Measurements from ENCODE around the gene CALR. TPM values are rescaled to one million over a fixed set of nuclear protein-coding genes. Genes with fewer than 3 reads are reported as not detected.
"Not testable (repeated sequence)": the region's sequence is repeated elsewhere in the genome, so short reads cannot be mapped to it uniquely, and the experiment has no call there.

CALR gene
- total RNA-seq, 1 experiment from 2014 or later, result 1,131 TPM

DNA sequence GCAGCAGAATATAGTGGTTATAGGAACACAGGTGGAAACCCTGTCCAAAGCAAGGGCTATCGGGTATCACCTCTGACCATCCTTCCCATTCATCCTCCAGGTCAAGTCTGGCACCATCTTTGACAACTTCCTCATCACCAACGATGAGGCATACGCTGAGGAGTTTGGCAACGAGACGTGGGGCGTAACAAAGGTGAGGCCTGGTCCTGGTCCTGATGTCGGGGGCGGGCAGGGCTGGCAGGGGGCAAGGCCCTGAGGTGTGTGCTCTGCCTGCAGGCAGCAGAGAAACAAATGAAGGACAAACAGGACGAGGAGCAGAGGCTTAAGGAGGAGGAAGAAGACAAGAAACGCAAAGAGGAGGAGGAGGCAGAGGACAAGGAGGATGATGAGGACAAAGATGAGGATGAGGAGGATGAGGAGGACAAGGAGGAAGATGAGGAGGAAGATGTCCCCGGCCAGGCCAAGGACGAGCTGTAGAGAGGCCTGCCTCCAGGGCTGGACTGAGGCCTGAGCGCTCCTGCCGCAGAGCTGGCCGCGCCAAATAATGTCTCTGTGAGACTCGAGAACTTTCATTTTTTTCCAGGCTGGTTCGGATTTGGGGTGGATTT lies 5.1 kb downstream of the CALR start:
- peak; percentile 30 for DNase-seq
- no peaks in the 10 kb centered on the region for H3K27me3 ChIP-seq (ENCODE audit: control insufficient read depth, insufficient read depth, low read length)
- H3K4me3 ChIP-seq (ENCODE audit: insufficient read depth, low read depth, low read length), result no peak overlapping the region
- H3K36me3 ChIP-seq (replicated peaks; ENCODE audit: control insufficient read depth, insufficient read depth, low read length), result peaks cover 46% of the 10 kb centered on the region

DNA sequence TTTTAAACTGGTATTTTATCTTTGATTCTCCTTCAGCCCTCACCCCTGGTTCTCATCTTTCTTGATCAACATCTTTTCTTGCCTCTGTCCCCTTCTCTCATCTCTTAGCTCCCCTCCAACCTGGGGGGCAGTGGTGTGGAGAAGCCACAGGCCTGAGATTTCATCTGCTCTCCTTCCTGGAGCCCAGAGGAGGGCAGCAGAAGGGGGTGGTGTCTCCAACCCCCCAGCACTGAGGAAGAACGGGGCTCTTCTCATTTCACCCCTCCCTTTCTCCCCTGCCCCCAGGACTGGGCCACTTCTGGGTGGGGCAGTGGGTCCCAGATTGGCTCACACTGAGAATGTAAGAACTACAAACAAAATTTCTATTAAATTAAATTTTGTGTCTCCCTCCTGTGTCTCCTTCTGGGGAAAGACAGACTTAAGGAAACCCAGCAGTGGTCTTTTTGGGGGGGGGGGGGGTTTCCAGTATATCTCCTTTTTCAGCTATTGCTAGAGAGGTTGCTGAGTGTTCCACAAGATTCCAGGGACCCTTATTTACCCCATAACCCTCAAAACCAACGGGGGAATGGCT lies 5.8 kb downstream of the CALR start:
- Histone ChIP-seq H3K36me3 (replicated peaks; ENCODE audit: control insufficient read depth, insufficient read depth, low read length) (peaks cover 51% of the 10 kb centered on the region), H3K4me3 (ENCODE audit: insufficient read depth, low read depth, low read length) (no peak overlapping the region), H3K27me3 (ENCODE audit: control insufficient read depth, insufficient read depth, low read length) (no peaks in the 10 kb centered on the region)
- peak; percentile 24 for DNase-seq

DNA sequence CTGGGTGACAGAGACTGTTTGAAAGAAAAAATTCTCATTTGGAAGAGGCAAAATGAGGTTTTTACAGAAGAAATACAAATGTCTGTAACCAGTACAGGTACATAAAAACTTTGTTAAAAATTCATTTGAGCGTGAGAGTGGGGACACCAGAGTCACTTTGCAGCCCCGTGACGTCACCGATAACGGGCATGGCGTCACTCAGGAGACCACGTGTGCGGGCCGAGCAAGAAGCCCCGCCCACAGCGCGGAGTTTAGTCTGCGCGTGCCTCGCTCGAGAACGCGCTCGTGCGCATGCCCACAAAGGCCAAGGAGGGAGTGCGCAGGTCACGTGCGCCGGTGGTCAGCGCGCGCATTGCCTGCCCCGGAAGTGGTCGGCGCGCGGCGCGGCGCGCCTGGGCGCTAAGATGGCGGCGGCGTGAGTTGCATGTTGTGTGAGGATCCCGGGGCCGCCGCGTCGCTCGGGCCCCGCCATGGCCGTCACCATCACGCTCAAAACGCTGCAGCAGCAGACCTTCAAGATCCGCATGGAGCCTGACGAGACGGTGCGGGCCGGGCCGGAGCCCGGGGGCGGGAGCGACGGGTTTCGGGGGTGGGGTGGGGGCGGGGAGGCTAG lies 7.2 kb downstream of the CALR start, which contains the start of gene RAD23A:
RAD23A (plus strand) TSS at position 384 of the 613 bp plus-strand sequence; CDS start at position 471, 87 bp downstream.
- Histone ChIP-seq H3K36me3 (replicated peaks; ENCODE audit: control insufficient read depth, insufficient read depth, low read length) (peaks cover 46% of the 10 kb centered on the region), H3K27me3 (ENCODE audit: control insufficient read depth, insufficient read depth, low read length) (no peaks in the 10 kb centered on the region), H3K4me3 (ENCODE audit: insufficient read depth, low read depth, low read length) (peak within 1 kb of the TSS; percentile 64)
- DNase-seq, result peak; percentile 98

DNA sequence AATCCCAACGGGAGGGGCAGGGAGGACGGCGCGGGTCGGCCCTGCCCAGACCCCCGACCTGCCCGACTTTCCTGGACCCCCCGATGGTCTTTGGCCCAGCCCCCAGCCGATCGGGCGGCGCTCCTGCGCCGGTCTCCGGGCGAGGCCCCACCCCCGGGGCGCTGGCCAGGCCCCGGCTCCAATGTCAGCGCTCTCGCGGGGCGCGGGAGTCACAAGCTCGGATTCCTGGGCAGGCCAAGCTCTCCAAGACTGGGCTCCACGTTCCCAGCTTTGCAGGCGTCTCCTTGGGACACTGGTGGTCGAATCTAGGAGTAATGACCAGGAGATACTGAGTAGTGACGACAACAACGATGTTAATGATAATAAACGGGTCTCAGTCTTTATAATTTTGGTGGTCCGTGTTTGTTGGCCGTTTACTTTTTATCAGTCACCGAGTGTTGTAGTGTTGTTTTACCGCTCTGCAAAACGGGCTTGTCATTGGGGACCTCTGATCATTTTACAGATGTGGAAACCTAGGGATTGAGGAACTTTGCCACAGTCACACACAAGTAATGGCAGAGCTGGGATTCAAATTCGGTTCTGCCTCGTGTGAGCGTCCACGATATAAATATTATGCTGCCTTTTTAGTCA lies 7.8 kb downstream of the CALR start:
- peaks cover 40% of the 10 kb centered on the region for H3K36me3 ChIP-seq (replicated peaks; ENCODE audit: control insufficient read depth, insufficient read depth, low read length)
- H3K27me3 ChIP-seq (ENCODE audit: control insufficient read depth, insufficient read depth, low read length), result no peaks in the 10 kb centered on the region
- DNase-seq, result peak; percentile 99
- H3K4me3 ChIP-seq (ENCODE audit: insufficient read depth, low read depth, low read length), result peak overlapping the region; percentile 64

DNA sequence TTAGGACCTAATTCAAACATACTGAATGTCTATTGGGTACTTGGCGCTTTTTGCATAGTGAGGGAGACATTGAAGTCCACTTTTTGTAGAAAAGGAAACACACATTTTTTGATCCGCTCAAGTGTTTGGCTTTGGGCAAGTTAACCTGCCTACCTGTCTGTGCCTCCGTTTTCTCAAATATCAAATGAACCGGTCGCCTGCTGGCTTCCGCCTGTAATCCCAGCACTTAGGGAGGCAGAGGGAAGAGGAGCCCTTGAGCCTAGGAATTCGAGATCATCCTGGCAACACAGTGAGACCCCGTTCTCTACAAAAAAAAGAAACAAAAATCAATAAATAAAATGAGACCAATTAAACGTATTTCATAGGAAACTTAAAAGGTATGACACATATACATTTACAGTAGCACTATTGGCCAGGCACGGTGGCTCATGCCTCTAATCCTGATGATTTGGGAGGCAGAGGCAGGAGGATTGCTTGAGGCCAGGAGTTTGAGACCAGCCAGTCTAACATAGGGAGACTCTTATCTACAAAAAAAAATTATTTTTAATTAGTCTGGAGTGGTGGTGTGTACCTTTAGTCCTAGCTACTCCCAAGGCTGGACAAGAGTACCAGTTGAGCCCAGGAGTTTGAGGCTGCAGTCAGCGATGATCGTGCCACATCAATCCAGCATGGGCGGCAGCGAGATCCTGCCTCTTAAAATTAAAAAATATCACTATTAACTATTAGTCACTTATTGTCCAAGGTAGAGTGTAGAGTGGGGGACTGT lies 8.5 kb downstream of the CALR start:
- DNase-seq, result no peak
- Histone ChIP-seq H3K36me3 (replicated peaks; ENCODE audit: control insufficient read depth, insufficient read depth, low read length) (peaks cover 34% of the 10 kb centered on the region), H3K27me3 (ENCODE audit: control insufficient read depth, insufficient read depth, low read length) (no peaks in the 10 kb centered on the region), H3K4me3 (ENCODE audit: insufficient read depth, low read depth, low read length) (peak overlapping the region; percentile 64)

DNA sequence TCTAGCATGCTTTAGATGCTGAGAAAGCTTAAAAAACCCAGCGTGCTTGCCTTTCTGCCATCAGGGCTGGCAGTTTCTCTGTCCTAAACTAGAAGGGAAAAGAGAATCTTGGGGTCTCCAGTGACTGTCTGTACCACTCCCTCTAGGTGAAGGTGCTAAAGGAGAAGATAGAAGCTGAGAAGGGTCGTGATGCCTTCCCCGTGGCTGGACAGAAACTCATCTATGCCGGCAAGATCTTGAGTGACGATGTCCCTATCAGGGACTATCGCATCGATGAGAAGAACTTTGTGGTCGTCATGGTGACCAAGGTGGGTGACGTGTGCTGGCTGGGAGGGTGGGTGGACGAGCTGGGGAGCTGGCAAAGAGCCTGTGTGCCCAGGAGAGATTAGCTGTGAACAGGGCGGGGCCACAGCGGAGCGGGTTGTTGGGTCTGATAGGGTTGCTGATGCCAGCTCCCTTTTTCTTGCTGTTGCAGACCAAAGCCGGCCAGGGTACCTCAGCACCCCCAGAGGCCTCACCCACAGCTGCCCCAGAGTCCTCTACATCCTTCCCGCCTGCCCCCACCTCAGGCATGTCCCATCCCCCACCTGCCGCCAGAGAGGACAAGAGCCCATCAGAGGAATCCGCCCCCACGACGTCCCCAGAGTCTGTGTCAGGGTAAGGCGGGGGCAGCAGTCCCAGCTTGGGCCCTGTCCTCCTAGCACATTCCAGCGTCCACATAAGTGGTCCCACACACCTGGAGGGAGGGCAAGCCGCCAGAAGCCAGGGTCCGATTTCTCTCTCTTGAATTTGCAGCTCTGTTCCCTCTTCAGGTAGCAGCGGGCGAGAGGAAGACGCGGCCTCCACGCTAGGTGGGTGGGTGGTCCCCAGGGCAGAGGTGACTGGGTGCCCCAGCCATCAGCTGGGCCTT lies 9.5 kb downstream of the CALR start:
- DNase-seq, result no peak
- H3K36me3 ChIP-seq (replicated peaks; ENCODE audit: control insufficient read depth, insufficient read depth, low read length), result peaks cover 30% of the 10 kb centered on the region
- no peak overlapping the region for H3K4me3 ChIP-seq (ENCODE audit: insufficient read depth, low read depth, low read length)
- no peaks in the 10 kb centered on the region for H3K27me3 ChIP-seq (ENCODE audit: control insufficient read depth, insufficient read depth, low read length)

DNA sequence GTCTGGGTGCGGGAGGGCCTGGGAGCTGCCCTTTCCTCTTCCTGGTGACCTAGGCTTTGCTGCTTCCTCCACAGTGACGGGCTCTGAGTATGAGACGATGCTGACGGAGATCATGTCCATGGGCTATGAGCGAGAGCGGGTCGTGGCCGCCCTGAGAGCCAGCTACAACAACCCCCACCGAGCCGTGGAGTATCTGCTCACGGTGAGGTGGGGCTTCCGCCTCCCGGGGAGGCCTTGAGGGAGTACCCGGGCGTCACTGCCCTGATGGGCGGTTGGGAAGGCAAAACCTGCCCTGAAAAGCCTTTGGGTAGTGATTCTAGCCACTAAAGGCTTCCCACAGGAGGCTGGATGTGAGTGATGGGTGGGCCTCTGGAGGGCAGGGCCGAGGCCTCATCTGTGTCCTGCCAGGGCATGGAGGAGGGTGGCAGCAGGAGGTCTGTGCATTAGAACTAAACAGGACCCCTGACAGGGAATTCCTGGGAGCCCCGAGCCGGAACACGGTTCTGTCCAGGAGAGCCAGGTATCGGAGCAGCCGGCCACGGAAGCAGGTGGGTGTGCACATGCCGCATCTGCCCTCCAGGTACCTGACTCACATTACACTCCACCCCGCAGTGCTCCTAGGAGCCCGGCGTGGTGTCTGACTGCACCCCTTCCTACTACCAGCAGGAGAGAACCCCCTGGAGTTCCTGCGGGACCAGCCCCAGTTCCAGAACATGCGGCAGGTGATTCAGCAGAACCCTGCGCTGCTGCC lies 10.4 kb downstream of the CALR start:
- H3K27me3 ChIP-seq (ENCODE audit: control insufficient read depth, insufficient read depth, low read length), result no peaks in the 10 kb centered on the region
- no peak for DNase-seq
- H3K36me3 ChIP-seq (replicated peaks; ENCODE audit: control insufficient read depth, insufficient read depth, low read length), result peaks cover 24% of the 10 kb centered on the region
- H3K4me3 ChIP-seq (ENCODE audit: insufficient read depth, low read depth, low read length), result no peak overlapping the region

DNA sequence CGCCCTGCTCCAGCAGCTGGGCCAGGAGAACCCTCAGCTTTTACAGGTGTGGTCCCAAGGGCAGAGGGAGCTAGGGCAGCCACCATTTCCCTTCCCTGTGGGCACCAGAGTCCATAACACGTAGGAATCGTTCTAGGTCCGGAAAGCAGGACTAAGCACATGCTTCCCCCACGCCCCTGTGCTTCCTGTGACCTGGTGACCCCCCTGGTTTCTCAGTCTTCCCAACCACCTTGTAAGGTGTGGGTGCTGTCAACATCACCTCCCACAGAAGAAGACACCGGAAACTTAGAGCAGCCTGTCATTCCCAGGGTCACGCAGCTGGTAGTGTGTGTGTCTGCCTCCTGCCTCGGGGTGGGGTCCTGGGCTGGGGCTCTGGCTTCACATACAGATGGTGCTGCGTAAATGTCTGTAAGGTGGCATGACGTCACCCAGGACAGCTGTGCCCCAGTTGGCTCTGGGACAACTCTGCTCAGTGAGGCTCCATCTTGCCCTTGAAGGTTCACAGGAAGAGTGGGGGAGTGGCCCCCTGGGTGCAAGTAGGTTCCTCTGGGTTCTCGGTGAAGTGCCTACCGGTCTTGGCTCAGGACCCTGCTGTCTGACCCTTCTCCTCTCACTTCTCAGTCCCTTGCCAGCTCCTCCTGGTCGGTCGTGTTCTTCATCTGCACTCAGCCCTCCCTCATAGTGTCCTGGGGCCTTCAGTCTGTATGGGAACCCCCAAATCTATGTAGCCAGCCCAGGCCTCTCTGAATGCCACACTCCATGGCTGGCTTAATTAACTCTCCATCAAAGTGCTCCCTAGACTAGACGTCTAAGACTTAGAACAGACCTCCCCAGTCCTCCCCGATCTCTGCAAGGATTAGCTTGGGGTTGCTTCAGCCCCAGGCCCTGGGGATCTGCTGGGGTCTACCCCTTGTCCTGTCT lies 11.2 kb downstream of the CALR start:
- H3K4me3 ChIP-seq (ENCODE audit: insufficient read depth, low read depth, low read length), result no peak overlapping the region
- H3K36me3 ChIP-seq (replicated peaks; ENCODE audit: control insufficient read depth, insufficient read depth, low read length), result peaks cover 28% of the 10 kb centered on the region
- no peaks in the 10 kb centered on the region for H3K27me3 ChIP-seq (ENCODE audit: control insufficient read depth, insufficient read depth, low read length)
- no peak for DNase-seq

DNA sequence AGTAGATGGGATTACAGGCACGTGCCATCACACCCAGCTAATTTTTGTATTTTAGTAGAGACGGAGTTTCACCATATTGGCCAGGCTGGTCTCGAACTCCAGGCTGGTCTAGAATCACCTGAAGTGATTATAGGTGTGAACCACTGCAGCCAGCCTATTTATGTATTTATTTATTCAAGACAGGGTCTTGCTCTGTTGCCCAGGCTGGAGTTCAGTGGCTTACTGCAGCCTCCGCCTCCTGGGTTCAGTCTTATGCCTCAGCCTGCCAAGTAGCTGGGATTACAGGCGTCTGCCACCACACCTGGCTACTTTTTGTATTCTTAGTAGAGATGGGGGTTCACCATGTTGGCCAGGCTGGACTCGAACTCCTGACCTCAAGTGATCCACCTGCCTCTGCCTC lies 13.6 kb downstream of the CALR start:
- peaks cover 35% of the 10 kb centered on the region for H3K36me3 ChIP-seq (replicated peaks; ENCODE audit: control insufficient read depth, insufficient read depth, low read length)
- not testable (repeated sequence) for H3K27me3 ChIP-seq (ENCODE audit: control insufficient read depth, insufficient read depth, low read length); DNase-seq; H3K4me3 ChIP-seq (ENCODE audit: insufficient read depth, low read depth, low read length)

DNA sequence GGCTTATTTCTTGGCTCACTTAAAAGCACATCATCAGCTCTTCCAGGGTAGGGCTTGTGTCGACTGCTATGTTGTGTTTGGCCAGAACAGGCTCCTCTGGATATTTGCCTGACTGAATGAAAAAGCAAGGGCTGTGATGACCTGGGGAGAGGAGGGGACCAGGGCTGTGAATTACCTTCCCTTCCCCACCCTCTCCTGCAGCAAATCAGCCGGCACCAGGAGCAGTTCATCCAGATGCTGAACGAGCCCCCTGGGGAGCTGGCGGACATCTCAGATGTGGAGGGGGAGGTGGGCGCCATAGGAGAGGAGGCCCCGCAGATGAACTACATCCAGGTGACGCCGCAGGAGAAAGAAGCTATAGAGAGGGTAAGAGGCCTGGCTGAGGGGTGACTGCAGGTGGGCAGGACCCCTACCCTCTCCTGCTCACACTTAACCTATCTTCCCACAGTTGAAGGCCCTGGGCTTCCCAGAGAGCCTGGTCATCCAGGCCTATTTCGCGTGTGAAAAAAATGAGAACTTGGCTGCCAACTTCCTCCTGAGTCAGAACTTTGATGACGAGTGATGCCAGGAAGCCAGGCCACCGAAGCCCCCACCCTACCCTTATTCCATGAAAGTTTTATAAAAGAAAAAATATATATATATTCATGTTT lies 14.2 kb downstream of the CALR start:
- Histone ChIP-seq H3K4me3 (ENCODE audit: insufficient read depth, low read depth, low read length) (no peak overlapping the region), H3K27me3 (ENCODE audit: control insufficient read depth, insufficient read depth, low read length) (no peaks in the 10 kb centered on the region), H3K36me3 (replicated peaks; ENCODE audit: control insufficient read depth, insufficient read depth, low read length) (peaks cover 33% of the 10 kb centered on the region)
- no peak for DNase-seq

DNA sequence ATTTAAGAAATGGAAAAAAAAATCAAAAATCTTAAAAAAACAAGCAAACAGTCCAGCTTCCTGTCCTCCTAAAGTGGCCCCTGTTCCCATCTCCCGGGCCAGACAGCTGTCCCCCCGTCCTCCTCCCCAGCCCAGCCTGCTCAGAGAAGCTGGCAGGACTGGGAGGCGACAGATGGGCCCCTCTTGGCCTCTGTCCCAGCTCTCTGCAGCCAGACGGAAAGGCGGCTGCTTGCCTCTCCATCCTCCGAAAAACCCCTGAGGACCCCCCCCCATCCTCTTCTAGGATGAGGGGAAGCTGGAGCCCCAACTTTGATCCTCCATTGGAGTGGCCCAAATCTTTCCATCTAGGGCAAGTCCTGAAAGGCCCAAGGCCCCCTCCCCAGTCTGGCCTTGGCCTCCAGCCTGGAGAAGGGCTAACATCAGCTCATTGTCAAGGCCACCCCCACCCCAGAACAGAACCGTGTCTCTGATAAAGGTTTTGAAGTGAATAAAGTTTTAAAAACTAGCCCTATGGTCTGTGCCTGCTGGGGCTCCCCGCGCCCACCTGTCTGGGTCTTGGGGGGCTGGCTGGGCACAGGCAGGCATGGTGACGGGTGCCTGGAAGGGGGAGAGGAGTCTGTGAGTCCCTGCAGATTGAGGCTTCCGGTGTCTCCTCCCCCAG lies 14.9 kb downstream of the CALR start:
- Histone ChIP-seq H3K4me3 (ENCODE audit: insufficient read depth, low read depth, low read length) (no peak overlapping the region), H3K36me3 (replicated peaks; ENCODE audit: control insufficient read depth, insufficient read depth, low read length) (peaks cover 28% of the 10 kb centered on the region), H3K27me3 (ENCODE audit: control insufficient read depth, insufficient read depth, low read length) (no peaks in the 10 kb centered on the region)
- DNase-seq, result no peak

All from H7 (cell line).